GM06990 (cell line): Measurements from ENCODE around the gene RBM22.

Experiments used
- DNase-seq: peaks from one replicate; pipeline ENCODE4 v3.0.0-alpha.2; 2011; ENCODE audit not compliant: insufficient read length; ENCODE audit errors: extremely low read depth
- H3K27me3 ChIP-seq: replicated peaks from 2 replicates; pipeline ENCODE4 v1.6.0; 2011; ENCODE audit warnings: low read length; ENCODE audit not compliant: control insufficient read depth, insufficient read depth
- H3K36me3 ChIP-seq: 2 replicates; pipeline ENCODE4 v1.5.1; 2011; ENCODE audit warnings: low read length; ENCODE audit not compliant: control insufficient read depth, insufficient read depth
- H3K4me3 ChIP-seq: replicated peaks from 2 replicates; pipeline ENCODE4 v1.5.1; 2011; ENCODE audit warnings: low read depth, mild to moderate bottlenecking, control low read depth, low read length
- TF ChIP-seq, protein P1 (sequence below): IDR thresholded peaks from 2 replicates; pipeline ENCODE4 v1.5.1; 2011; ENCODE audit warnings: low read length, control low read depth, mild to moderate bottlenecking, inconsistent platforms; ENCODE audit not compliant: insufficient read depth, poor library complexity, severe bottlenecking

The RBM22 gene

DNA sequence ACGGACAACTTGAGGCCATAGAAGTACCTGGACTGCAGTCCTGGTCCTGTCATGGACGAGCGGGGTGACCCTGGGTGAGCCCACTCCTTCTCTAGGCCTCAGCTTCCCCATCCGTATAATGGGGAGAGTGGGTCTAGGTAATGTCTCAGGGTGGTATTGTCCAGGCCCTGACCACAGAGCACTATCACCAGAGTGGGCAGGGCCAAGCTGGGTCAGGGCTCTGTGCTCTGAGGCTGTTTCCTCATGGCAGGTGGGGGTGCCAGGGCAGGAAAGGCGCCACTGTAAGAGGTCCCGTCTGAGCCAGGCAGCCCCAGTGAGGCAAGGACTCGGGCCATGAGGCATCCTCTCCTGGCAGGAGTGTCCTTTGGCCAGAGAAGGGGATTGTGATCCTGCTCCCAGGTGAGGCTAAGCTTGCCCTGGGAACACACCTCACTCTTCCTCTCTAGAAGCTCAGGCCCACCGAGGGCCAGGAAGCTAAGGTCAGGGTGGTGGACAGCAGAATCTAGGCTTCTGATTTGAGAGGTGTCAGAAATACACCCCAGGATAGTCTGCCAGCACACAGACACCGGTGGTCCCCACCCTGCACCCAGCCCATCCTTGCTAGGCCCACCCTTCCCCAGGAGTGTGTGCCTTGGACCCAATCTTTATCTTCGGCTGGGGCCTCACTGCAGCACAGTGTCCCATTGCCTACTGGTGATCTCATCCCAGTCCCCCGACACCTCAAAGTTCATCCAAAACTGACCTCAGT, 41.3 kb downstream of the RBM22 start:
- no peak overlapping the region for H3K4me3 ChIP-seq
- no peak for DNase-seq
- H3K27me3 ChIP-seq = no peaks in the 10 kb centered on the region
- H3K36me3 ChIP-seq = no peaks in the 10 kb centered on the region
- TF ChIP-seq, protein P1, sequence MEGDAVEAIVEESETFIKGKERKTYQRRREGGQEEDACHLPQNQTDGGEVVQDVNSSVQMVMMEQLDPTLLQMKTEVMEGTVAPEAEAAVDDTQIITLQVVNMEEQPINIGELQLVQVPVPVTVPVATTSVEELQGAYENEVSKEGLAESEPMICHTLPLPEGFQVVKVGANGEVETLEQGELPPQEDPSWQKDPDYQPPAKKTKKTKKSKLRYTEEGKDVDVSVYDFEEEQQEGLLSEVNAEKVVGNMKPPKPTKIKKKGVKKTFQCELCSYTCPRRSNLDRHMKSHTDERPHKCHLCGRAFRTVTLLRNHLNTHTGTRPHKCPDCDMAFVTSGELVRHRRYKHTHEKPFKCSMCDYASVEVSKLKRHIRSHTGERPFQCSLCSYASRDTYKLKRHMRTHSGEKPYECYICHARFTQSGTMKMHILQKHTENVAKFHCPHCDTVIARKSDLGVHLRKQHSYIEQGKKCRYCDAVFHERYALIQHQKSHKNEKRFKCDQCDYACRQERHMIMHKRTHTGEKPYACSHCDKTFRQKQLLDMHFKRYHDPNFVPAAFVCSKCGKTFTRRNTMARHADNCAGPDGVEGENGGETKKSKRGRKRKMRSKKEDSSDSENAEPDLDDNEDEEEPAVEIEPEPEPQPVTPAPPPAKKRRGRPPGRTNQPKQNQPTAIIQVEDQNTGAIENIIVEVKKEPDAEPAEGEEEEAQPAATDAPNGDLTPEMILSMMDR = no peak

GRCh38 chr5:150658699-150659265, 42.1 kb downstream of the RBM22 start:
- Histone ChIP-seq H3K4me3 (no peak overlapping the region), H3K36me3 (no peaks in the 10 kb centered on the region), H3K27me3 (no peaks in the 10 kb centered on the region)
- TF ChIP-seq, protein P1 = no peak
- no peak for DNase-seq

DNA sequence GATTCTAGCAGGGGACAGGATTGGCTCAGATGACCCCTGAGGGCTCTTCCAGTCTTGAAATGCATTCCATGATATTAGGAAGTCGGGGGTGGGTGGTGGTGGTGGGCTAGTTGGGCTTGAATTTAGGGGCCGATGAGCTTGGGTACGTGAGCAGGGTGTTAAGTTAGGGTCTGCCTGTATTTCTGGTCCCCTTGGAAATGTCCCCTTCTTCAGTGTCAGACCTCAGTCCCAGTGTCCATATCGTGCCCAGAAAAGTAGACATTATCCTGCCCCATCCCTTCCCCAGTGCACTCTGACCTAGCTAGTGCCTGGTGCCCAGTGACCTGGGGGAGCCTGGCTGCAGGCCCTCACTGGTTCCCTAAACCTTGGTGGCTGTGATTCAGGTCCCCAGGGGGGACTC, 42.7 kb downstream of the RBM22 start:
- DNase-seq = no peak
- TF ChIP-seq, protein P1 = no peak
- Histone ChIP-seq H3K4me3 (no peak overlapping the region), H3K27me3 (no peaks in the 10 kb centered on the region), H3K36me3 (no peaks in the 10 kb centered on the region)

GRCh38 chr5:150656191-150657132, 44.4 kb downstream of the RBM22 start:
- Histone ChIP-seq H3K27me3 (no peaks in the 10 kb centered on the region), H3K36me3 (no peaks in the 10 kb centered on the region; the same call in none of the 2 replicates), H3K4me3 (peak overlapping the region; percentile 65)
- TF ChIP-seq, protein P1 = peak; percentile 48
- peak; percentile 85 for DNase-seq

- TF ChIP-seq, protein P1 = no peak
- peaks cover 1% of the 10 kb centered on the region for H3K36me3 ChIP-seq
- DNase-seq = no peak
- no peak overlapping the region for H3K4me3 ChIP-seq
- H3K27me3 ChIP-seq = no peaks in the 10 kb centered on the region
Measured at GRCh38 chr5:150655221-150655620, 45.6 kb downstream of the RBM22 start.
